ENCODE results near the gene FERMT1. TPM values are rescaled to one million over a fixed set of nuclear protein-coding genes. Genes with fewer than 3 reads are reported as not detected.
"Not testable (repeated sequence)": the region's sequence is repeated elsewhere in the genome, so short reads cannot be mapped to it uniquely, and the experiment has no call there.

The FERMT1 gene
- total RNA-seq, 1 experiment from 2014 or later = 0.56 TPM

GRCh38 chr20:6115221-6115895 is 7.5 kb downstream of the FERMT1 start:
- no peak for DNase-seq (ENCODE audit: low spot score)

DNA sequence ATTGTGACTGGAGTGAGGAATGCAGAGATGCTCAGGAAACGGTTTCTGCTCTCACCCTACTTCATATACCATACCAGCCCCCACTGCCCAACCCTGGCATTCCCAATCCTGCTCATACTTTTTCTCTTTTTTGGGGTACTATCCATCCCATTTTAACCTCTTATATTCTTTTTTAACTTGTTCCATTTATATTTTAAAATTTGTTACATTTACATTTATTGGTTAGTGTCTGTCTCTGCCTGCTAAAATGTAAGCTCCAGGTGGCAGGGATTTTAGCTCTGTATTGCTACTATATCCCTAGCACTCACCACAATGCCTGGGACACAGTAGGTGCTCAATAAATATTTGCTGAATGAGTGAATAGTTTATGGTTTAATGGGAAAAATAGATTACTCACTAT is 8.1 kb downstream of the FERMT1 start:
- no peak for DNase-seq (ENCODE audit: low spot score)

- DNase-seq (ENCODE audit: low spot score) = no peak
Measured at GRCh38 chr20:6113951-6114350, 8.9 kb downstream of the FERMT1 start.

- not testable (repeated sequence) for DNase-seq (ENCODE audit: low spot score)
Measured at GRCh38 chr20:6112965-6113364, 9.9 kb downstream of the FERMT1 start.

DNA sequence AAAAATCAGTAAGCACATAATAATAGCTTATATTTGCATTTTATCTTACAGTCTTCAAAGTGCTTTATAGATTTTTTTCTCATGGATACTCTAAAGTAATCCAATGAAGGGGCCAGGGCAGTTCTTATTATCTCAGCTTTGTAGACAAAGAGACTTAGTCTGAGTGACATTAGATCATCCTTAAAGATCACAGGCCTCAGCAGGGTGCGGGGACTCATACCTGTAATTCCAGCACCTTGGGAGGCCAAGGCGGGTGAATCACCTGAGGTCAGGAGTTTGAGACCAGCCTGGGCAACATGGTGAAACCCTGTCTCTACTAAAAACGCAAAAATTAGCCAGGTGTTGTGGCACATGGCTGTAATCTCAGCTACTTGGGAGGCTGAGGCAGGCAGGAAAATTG is 14.5 kb downstream of the FERMT1 start:
- no peak for DNase-seq (ENCODE audit: low spot score)

DNA sequence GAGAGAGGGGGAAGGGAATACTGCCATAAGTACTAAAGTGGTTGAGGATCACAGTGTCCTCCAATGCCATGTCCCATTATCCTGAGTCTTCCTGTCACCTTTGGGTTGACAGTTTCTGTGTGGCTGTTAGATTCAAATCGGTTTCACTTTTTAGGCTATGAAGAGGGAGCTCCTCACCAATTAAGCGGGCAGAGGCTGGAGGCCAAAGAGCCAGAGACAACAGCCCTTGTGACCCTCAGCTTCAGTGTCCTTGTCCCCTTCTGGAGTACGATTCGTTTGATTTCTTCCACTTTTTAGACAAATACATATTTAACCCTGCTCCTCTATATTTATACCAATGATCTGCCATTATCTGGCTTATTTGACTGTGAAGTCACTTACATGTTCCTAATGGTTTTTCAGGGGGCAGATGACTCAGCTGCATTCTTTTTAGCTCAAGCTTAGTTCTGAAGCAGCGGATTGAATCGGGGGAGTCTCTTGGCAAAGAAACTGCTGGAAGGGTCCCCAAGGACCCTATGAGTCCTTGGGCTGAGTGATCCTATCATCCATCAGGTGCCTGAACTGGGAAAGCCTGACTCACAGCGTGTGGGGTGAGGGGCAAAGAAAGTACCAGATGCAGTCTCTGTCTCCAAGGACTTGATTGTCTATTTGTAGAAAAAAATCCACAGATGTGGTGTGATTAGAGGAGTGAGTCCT is 18.2 kb downstream of the FERMT1 start:
- DNase-seq (ENCODE audit: low spot score) = no peak

DNA sequence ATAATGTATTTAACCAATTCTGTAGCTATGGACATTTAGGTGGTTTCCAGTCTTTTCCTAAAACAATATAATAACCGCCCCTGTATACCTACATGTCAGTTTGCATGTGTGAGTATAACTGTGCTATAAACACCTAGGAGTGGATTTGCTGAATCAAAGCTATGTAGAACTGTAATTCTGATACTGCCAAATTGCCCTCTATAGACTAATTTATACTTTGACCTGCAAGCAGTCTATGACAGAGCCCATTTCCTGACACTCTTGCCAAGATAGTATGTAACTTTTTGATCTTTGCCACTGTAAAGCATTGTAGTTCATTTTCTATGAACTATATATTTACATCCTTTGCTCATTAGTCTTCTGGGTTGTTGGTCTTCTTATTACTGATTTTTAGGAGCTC is 19.5 kb downstream of the FERMT1 start:
- DNase-seq (ENCODE audit: low spot score) = no peak

GRCh38 chr20:6101346-6101745 is 21.5 kb downstream of the FERMT1 start:
- no peak for DNase-seq (ENCODE audit: low spot score)

GRCh38 chr20:6100246-6100645 is 22.6 kb downstream of the FERMT1 start:
- no peak for DNase-seq (ENCODE audit: low spot score)

GRCh38 chr20:6099819-6100218 is 23.0 kb downstream of the FERMT1 start:
- no peak for DNase-seq (ENCODE audit: low spot score)

DNA sequence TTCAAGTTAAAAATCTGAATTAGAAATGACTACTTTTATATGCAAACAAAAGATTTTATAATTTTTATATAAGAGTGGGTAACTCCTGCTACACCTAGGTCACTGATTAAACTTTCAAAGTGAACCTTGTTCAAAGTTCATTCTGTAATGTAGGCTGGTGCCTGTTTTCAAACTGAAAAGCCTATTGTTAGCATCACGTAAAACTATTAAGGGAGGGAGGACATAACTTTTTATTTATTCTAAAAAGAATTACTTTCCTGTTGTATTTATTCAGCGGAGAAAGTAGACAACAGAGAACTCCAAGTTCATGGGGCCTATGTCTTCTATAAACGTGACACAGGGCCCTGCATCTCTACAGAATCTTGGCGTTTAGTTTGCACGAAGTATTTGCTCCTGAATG is 27.4 kb downstream of the FERMT1 start:
- no peak for DNase-seq (ENCODE audit: low spot score)

DNA sequence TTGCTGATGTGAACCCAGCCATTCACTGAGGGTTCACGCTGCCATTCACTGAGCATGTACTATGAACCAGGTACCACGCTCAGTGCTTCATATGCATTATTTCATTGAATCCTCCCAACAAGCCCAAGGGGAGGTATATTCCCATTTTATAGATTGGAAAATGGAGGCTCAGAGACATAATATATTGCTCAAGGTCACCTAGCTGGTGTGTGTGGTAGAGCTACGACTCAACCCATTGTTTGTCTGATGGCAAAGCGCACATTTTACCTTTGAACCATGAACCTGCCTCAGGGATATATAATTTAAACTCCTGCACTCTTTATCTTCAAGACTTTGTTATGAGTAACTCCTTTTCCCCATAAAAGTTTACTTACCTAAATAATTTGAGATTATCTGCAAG is 28.3 kb downstream of the FERMT1 start:
- no peak for DNase-seq (ENCODE audit: low spot score)

GRCh38 chr20:6094063-6094462 is 28.8 kb downstream of the FERMT1 start:
- no peak for DNase-seq (ENCODE audit: low spot score)

DNA sequence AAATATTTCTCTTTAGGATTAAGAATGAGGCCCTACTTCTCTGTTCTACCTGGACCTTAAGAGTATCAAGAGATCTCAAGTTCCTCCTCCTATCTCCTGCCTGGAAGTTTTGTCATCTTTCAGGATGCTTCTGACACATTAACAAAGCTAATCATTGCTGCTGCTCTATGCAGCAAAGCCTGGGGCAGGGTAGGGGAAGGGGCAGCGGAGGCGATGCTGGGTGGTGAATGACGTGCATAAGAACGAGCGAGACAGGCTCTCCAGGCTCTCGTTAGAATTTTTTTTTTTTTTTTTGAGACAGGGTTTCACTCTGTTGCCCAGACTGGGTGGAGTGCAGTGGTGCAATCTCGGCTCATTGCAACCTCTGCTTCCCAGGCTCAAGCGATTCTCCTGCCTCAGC is 31.2 kb downstream of the FERMT1 start:
- DNase-seq (ENCODE audit: low spot score) = no peak

- DNase-seq (ENCODE audit: low spot score) = no peak
Measured at GRCh38 chr20:6086868-6087267, 36.0 kb downstream of the FERMT1 start.

DNA sequence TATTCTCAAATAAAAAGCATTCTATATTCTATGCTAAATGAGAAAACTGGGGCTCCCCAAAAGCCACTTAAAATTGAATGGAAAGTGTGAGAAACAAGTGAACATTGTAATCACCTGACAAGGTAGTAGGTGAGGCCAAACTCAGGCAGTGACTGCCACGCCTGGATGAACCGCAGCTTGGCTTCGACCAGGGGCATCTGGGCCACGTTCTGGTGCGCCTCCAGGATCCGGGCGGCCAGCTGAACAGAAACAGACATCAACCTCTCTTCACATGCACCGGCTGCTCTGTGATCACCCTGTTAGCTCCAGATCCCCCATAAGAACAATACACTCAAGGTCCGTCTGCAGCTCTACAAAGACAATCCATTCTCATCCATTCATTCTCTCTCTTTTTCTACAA is 38.9 kb downstream of the FERMT1 start:
- DNase-seq (ENCODE audit: low spot score) = no peak

DNA sequence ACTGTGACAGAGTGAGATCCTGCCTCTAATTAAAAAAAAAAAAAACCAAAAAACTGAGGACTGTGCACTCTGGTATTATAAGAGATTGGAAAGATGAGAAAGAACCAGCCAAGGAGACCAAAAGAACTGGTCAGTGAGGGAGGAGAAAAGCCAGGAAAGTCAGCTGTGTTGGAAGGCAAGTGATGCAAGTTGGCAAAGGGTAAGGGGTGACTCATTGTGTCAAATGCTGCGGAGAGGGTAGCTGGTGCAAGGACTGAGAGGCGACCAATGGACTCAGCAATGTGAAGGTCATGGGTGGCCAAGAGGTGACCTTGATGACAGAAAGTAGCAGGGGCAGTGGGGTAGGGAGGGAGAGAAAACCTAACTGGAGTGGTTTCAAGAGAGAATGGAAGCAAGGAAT is 41.6 kb downstream of the FERMT1 start:
- no peak for DNase-seq (ENCODE audit: low spot score)

DNA sequence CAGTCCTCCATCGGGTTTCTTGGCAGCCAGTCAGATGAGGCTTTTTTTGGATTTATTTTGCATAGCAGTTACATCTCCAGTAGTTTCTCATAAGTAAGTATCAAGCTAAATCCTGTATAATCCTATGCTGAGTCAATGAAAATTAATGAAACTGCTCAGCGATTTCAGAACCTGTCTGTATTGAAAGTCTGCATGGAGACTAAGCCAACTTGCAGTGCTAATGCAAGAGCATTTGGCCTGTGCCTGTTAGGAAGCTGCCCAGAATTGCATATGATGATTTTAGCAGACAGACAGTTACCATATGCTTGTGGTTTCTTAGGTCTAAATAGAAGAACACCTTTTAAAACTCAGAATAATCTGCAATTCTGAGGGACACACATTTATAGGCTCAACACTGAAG is 43.8 kb downstream of the FERMT1 start:
- no peak for DNase-seq (ENCODE audit: low spot score)

DNA sequence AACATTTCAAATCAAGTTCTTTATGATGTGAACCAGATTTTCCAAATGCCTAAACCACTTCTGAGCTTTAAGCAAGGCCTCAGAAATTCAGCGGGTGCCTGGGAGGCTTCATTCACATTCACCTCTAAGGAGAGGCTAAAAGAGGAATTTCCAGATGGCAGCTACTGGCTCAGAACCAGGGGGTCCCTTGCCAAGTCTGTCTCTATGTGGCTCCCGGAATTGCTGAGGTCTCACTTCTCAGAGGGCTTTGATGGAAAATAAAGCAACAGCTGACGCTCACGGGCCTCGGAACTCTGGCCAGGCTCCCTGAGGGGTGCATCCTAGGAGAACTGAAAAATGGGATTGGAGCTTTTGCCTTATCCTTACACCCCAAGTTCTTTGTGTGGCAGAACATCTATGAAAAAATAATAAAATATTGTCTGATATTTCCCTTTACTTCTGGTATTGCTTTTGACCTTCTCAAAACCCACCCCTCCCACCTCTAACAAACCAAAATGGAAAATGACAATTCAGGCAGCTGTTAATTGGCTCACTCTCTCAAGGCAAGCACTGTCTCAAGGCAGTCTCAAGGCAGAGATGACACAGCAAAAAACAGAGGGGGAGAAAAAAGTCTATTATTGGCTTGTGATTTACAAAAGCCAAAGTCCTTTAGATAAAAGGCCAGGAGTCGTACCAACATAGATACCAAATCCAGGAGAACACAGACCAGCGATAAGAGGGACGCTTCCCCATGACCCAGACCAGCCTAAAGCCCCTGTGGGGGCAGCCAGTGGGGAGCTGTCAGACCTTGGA is 47.2 kb downstream of the FERMT1 start:
- no peak for DNase-seq (ENCODE audit: low spot score)

GRCh38 chr20:6074784-6075183 is 48.0 kb downstream of the FERMT1 start:
- no peak for DNase-seq (ENCODE audit: low spot score)

GRCh38 chr20:6074145-6074561 is 48.7 kb downstream of the FERMT1 start:
- no peak for DNase-seq (ENCODE audit: low spot score)

DNA sequence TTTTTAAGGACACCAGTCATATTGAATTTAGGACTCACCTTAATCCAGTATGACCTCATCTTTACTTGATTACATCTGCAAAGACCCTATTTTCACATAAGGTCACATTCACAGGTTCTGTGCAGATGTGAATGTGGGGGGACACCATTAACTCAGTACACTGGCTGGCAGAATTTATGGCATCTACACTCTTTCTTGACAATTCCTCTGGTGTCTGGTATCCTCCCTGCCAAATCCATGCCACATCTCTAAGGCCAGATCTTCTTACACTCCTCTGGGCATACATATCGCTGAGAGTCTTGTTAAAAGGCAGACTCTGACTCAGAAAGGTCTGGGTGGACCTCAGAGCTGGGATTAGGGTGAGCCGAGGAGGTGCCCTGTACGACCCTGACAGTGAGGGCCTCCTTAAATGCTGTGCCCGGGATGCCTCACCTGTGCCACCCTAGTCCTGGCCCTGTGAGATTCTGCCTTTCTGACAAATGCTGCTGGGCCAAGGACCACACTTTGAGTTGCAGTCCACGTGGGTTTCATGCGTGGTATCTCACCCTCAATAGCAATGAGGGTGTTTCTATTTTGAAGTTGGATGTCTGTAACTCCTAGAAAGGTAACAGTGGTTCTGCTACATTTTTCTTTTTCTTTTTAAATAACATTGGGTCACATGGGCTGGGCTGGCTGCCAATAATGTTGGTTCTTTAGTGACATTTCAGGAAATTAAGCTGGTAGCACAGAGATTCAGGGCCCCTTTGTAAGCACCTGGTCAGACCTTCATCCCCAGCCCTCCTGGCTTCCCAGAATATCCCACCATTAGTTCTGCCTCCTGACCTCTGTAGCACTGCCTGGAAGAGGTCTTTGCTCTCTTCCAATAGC is 51.8 kb downstream of the FERMT1 start:
- no peak for DNase-seq (ENCODE audit: low spot score)

Data from H4 (cell line).